Hematopoietic multipotent progenitor cell (in vitro differentiated cells): ENCODE measurements around the gene PLXNA3. TPM values are rescaled to one million over a fixed set of nuclear protein-coding genes. Genes with fewer than 3 reads are reported as not detected.

Experiments
- DNase-seq, 3 donors: peaks; one replicate each; pipeline ENCODE4 v3.0.0-alpha.2; 2011 to 2015; ENCODE audit warnings: low read depth in 2 of 3, low spot score in 2 of 3
- total RNA-seq: library from RNA; depleted of rRNA; stranded (reverse); fragments of >200 nt; gene quantifications from one replicate; pipeline ENCODE4 v1.2.3, GENCODE V29; 2012

Gene PLXNA3
- total RNA-seq: 12.1 TPM

GRCh38 chrX:154458116-154458953, at the start of gene PLXNA3:
Gene PLXNA3, plus strand, starts transcription at chrX:154458281. Its CDS starts 1,903 bp downstream, at chrX:154460184.
- DNase-seq: peak; percentile 41 to 46 (median 44)

GRCh38 chrX:154408659-154409221, 49.3 kb upstream of the PLXNA3 start:
- DNase-seq: no peak

GRCh38 chrX:154409222-154409871, 48.7 kb upstream of the PLXNA3 start, which contains the start of gene DNASE1L1:
Gene DNASE1L1, minus strand, starts transcription at chrX:154409254. Its CDS starts 3,686 bp downstream, at chrX:154405568.
- peak in 2 of 3 donors; percentile 76 to 84 for DNase-seq

GRCh38 chrX:154411981-154412340, 46.1 kb upstream of the PLXNA3 start:
- DNase-seq: peak in 2 of 3 donors; percentile 50 to 73

GRCh38 chrX:154412468-154412867, 45.6 kb upstream of the PLXNA3 start:
- DNase-seq: peak in 2 of 3 donors; percentile 51 to 76

- DNase-seq: no peak
Observed at GRCh38 chrX:154413142-154413541, 44.9 kb upstream of the PLXNA3 start.

GRCh38 chrX:154417157-154417556, 40.9 kb upstream of the PLXNA3 start:
- no peak for DNase-seq

- no peak for DNase-seq
Observed at GRCh38 chrX:154419189-154419588, 38.9 kb upstream of the PLXNA3 start.

- no peak for DNase-seq
Observed at GRCh38 chrX:154419688-154420401, 38.2 kb upstream of the PLXNA3 start.

DNA sequence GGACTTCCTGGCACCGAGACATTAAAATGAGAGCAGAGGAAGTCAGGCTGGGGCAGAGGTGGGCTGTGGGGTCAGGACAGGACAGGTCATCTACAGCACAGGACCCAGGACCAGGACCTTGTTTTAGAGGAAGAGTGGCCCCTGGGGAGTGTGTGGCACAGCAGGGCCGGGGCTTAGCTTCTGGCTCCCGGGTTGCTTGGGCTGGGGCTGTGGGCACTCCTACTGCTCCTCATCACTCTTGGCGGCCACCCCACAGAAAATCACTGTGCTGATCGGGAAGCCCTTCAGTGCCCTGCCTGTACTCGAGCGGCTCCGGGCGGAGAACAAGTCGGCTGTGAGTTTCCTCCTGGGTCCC, 37.7 kb upstream of the PLXNA3 start:
- DNase-seq: no peak

- DNase-seq: peak in 1 of 3 donors; percentile 24
Observed at GRCh38 chrX:154426916-154427770, 30.9 kb upstream of the PLXNA3 start.

GRCh38 chrX:154428176-154429171, 29.6 kb upstream of the PLXNA3 start, which contains the start of gene ATP6AP1:
Gene ATP6AP1, plus strand, starts transcription at chrX:154428677. Its CDS starts 16 bp downstream, at chrX:154428693.
- peak; percentile 54 to 91 (median 86) for DNase-seq

DNA sequence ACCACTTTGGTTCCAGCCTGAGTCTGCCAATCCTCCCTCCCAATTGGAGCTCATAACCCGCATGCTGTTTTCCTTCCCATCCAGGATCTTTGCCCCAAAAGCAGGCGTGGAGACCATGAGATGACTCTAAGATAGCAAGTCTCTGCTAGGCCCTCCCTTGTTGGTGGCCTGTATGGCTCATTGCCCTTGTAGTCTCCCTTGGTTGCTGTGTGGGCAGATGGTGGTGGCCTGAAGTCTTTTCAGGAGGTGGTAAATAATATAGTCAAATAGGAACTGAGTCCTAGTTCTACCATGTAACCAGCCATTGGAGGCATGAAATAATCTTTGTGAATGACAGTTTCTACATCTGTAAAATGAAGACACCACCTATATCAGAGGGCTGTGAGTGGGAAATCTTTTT, 28.4 kb upstream of the PLXNA3 start:
- DNase-seq: no peak

- DNase-seq: peak in 1 of 3 donors; percentile 21
Observed at GRCh38 chrX:154430479-154430878, 27.6 kb upstream of the PLXNA3 start.

GRCh38 chrX:154430916-154431315, 27.2 kb upstream of the PLXNA3 start:
- no peak for DNase-seq

DNA sequence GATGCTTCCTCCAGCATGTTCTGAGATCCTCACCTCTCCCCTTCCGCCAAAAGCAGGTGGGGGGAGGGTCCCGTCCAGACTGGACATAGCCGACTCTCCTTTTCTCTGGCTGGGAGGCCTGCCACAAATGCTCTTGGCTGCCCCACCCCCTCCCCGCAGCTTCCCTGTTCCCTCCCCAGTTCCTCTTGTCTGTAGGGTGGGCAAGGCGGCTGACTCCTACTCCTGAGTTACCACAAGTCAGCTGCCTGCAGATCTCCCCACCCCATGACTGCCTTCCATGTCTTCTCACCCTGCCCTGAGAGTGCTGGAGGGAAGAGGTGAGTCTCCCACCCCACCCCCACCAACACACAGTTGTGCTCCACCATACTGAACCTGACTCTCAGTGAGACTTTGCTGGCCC, 26.7 kb upstream of the PLXNA3 start:
- peak in 1 of 3 donors; percentile 12 for DNase-seq

DNA sequence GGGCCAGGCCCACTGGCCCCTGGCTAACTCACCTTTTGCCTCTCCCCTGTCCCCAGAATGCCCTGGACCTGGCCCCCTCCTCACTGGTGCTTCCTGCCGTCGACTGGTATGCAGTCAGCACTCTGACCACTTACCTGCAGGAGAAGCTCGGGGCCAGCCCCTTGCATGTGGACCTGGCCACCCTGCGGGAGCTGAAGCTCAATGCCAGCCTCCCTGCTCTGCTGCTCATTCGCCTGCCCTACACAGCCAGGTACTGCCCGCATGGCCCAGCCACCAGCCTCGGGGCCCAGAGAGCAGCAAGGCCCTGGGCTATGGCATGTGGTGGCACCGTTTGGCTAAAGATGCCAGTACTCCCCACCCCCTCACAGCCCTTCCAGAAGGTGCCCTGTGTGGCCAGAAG, 25.9 kb upstream of the PLXNA3 start:
- DNase-seq: no peak

DNA sequence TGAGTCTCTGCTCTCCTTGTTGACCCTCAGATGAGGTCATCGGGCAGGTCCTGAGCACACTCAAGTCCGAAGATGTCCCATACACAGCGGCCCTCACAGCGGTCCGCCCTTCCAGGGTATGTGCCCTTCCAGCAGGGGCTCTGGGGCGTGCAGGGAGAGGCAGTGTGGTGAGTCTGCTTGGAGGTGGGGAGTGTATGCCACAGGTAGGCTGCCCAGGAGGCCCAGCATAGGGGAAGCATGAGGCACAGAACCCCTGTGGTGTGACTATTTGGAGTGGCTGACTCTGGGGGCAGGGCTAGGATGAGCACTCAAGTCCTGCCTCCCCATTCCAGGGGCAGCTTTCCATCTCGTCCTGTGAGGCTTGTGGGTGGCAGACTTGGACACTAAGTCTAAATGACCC, 24.5 kb upstream of the PLXNA3 start:
- DNase-seq: no peak
